Activated naive CD8-positive, alpha-beta T cell treated with anti-CD3 and anti-CD28 coated beads, Interleukin-2, amount 50 U/mL, for 16 hours (primary cell): ENCODE results near the gene TARS2.
A peak's percentile ranks its signal among the peaks of the same experiment; 100 is the strongest.

Source experiments
- DNase-seq: peaks from one replicate; pipeline ENCODE4 v3.0.0-alpha.2; 2020; ENCODE audit warnings: low read depth, low spot score

The TARS2 gene

DNA sequence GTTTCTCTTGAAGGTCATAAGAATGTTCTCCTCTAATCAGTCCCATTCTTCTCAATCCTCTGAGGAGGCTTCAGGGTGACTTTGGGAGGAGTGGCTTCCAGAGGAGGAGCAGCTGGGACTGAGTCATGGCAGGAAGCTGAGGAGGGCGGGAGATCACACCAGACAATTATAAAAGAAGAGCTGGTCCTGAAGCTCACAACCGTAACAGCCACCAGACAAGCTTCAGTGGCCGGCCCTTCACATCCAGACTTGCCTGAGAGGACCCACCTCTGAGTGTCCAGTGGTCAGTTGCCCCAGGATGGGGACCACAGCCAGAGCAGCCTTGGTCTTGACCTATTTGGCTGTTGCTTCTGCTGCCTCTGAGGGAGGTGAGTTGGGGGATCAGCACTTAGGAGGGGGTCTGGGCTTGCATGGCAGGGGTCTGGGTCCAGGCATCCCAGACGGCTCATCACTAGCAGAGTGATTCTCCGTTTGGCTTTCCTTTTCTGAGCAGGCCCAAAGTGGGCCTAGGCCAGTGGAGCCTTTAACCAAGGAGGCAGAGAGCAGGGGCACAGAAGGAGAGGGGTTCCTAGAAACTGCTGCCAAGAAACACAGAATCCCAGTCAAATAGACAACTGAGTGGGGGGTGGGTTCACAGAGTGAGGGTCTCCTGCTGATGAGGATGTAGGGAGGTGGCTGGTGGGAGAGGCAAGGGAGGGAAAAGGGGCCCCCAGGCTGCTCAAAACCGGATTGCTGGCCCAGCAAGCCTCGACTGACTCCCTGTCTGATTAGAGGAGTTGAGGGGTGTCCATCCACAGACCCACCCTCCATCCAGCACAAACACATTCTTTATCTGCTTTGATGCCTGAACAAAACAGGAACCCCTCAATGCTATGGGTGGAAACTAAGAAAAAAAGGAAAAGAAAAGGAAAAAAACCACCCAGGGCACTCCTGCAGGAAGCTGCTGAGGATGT, 21.0 kb downstream of the TARS2 start, which contains the start of gene ECM1:
Gene ECM1 (plus strand): TSS at position 198 of the 953 bp plus-strand sequence. CDS start 101 bp downstream, at position 299.
- DNase-seq: no peak

- no peak for DNase-seq
Measured at GRCh38 chr1:150508982-150509381, 21.8 kb downstream of the TARS2 start.

- DNase-seq: no peak
Measured at GRCh38 chr1:150511551-150511950, 24.3 kb downstream of the TARS2 start.

DNA sequence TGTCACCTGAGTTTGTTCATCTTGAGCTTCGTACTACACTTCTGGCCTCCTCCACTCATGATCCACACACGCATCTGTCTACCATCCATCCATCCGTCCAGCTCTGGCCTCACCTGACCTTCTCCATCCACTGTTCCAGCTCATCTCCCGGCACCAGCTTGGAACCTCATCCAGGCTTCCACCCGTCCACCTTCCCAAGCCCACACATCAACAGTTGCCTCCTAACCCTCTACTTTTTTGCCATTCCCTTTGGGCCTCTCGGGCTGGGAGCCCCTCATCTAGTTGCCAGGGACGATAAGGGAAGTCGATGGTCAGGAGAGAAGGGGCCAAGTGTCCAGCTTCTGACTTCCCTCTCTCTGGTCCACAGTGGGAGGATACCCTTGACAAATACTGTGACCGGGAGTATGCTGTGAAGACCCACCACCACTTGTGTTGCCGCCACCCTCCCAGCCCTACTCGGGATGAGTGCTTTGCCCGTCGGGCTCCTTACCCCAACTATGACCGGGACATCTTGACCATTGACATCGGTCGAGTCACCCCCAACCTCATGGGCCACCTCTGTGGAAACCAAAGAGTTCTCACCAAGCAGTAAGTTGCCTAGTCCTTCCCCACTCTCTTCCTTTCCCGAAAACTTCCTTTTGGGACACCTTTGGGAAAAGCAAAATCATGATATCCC, 24.9 kb downstream of the TARS2 start:
- no peak for DNase-seq

DNA sequence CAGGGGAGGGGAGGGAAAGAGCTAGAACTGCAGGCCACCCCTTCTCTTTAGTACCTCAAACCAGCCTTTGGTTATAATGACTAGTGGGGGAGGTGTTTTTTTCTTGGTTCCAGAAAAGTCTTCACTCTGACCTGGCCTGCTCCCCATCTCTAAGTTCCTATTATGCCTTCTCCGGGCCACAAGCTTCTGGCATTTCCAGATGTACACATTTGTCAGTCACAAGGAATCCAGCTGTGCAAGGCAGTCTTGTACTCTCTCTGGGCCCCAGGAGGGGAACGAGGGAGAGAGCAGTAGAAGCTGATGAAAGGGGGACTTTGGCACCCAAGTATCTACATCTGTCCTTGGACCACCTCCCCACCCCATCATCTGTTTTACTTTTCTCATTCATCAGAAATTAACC, 25.6 kb downstream of the TARS2 start:
- DNase-seq: no peak

DNA sequence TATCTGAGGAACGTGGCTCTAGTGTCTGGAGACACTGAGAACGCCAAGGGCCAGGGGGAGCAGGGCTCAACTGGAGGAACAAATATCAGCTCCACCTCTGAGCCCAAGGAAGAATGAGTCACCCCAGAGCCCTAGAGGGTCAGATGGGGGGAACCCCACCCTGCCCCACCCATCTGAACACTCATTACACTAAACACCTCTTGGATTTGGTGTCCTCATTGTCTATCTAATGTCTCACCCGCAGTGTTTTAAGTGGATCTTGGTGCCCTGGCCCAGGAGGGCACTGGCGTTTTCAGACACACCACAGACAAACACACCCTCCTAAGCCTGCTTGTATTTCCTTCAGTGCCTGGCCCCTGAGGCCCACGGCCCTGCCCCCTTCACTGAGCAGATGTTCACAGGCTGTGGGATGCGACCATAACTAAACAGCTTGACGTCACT, 26.2 kb downstream of the TARS2 start:
- DNase-seq: no peak

- DNase-seq: no peak
Measured at GRCh38 chr1:150514260-150514659, 27.0 kb downstream of the TARS2 start.

DNA sequence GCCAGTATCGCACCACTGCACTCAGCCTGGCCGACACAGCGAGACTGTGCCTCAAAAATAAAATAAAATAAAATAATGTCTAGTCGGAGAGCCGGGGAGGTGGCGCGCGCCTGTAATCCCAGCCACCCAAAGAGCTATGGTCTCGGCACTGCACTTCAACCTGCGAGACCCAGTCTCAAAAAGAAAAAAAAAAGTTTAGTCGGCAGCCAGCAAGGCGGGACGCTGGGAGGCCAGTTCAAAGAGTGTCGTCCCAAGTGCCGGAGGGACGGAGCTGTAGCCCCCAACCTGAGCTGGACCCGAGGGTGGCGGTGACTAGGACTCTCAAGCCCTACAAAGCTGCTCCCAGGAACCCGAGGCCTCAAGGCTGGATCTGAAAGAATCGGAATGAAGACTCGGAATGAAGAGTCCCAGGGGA, 27.7 kb downstream of the TARS2 start:
- DNase-seq: no peak

DNA sequence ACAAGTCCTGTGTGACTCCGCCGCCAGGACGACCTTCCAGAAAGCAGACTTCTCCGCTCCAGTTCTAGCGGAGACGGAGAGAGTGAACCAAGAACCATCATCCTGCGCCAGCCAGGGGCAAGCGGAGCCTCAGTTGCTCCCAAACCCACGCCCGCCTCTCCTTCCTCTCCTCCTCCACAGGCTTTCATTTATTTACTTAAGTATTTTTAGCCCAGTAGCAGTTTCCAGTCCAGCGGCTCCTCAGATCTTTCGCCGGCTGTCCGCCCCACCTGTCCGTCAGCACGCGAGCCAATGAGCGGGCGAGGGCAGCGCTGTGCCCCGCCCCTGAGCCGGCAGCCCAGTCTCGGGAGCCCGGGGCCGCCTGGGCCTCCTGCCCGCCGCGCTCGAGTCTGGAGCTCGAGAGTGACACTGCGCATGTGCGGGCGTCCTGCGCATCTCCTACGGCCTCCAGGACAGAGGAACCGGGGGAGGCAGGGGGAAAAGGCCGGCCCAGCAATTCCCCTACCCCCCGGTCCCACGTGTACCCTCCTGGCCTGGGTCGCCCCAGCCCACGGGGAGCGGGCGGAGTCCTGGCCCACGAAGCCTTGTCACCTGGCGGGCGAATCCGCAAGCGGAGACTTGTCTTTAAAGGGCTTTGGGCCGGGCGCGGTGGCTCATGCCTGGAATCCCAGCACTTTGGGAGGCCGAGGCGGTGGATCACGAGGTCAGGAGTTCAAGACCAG, 28.3 kb downstream of the TARS2 start, which contains the start of gene FALEC:
Gene FALEC (plus strand): TSS at position 425 of the 722 bp plus-strand sequence.
- DNase-seq: peak; percentile 66

DNA sequence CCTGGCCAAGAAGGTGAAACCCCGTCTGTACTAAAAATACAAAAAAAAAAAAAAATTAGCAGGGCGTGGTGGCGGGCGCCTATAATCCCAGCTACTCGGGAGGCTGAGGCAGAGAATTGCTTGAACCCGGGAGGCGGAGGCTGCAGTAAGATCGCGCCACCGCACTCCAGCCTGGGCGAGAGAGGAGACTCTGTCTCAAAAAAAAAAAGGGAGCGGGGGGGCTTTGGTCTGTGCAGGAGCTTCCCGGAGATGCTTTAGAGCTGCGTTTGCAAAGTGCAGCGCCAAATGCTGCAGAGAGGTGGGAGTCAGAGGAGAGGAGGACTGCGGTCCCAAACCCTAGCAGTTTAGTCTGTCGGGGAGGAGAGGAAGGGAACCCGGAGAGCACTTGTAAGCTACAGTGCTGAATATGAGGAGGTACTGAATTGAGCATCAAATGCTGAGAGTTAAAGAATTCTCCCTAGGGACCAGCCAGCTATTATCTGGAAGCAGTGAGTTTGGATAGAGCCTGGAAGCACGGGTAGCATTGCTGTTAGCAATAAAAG, 28.9 kb downstream of the TARS2 start:
- DNase-seq: no peak

DNA sequence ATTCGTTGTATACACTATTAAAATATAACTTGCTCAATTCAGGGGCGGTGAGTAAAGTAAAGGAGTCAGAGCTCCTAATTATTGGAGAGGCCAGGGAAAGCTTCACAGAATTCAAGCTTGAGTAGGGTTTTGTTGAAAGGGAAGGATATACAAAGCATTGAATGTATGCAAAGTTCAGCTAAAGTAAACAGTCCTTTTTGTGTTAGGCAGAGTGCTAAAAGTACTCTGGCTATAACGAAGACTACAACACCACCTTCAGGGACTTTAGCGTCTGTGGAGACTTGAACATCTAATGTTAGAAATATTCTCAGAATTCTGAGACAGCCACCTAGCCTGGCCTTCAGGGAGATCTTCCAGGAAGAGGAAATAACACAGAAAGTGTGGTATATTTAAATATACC, 29.4 kb downstream of the TARS2 start:
- no peak for DNase-seq

GRCh38 chr1:150521196-150521968, 34.2 kb downstream of the TARS2 start:
- no peak for DNase-seq

DNA sequence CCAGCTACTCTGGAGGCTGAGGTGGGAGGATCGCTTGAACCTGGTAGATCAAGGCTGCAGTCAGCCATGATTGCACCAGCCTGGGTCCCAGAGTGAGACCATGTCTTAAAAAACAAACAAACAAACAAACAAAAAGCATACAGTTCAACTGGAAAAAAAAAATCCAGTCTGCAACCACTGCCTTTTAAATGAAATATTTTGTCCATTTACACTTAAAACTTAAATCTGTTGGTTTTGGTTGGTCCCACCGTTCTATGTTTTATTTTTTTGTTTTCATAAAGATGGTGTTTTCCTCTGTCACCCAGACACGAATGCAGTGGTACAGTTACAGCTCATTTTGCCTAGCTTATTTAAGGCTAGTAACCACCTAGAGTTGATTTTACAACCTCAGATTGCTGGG, 38.1 kb downstream of the TARS2 start:
- no peak for DNase-seq

DNA sequence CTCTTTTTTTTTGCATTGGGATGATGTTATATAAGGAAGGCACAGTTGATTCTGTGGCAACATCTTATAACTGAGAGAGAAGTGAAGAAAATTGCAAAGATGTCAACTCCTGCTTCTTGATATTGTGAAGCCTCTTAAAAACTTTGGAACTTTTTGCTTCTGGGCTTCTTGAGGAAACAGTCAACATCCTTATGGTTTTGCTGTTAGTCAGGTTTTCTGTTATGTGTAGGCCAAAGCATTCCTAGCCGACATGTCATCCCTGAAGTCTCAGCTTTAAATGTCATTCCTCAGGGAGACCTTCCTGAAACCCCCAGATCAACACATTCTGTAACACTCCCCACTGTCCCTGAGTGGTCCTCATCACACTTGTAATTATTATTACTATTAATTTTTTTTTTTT, 41.0 kb downstream of the TARS2 start:
- no peak for DNase-seq

DNA sequence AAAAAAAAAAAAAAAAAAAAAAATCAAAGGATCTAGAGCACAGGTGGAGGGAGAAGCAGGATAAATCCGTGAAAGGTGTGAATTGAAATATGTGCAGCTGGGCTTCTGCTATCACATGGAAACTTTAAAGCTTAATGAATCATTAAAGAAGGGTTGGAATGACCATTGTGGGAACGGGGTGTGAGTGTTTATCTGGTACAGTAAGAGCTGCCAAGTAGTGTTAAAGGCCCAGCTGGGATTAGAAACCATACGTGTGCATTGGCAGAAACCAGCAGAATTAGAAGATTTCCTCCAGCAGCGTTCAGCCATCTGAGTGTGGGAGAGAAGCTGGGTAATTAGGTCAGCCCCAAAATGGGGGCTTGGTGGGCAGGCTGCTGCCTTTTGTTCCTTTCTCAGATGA, 41.8 kb downstream of the TARS2 start:
- DNase-seq: no peak

DNA sequence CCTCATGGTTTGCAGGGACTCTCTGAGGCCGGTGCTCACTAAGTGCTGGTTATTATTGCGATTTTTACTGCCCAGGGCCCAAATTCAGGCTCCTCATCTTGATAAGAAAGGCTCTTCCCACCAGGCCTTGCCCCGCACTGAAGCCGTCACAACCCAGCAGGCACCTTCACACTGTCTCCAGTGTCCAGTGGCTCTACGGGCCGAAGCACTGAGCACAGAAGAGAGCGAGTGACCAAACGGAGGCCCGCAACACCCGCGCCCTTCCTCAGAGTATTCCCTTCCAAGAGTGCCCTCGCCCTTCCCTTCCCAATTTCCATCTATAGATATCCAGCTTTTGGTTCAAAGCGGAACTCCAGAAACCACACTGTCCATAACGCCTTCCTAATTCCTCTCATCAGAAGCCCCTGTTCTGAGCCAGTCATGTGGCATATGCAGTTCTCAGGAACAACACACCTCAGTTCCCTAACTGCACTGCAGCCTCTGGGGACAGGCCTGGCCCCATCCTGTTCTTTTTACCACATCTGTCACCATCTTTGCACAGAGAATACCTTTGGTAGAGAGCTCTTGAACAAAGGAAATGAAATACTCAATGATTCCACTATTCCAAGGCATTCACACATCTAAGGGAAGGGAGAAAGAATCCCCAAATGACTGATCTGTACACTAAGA, 43.4 kb downstream of the TARS2 start:
- no peak for DNase-seq

DNA sequence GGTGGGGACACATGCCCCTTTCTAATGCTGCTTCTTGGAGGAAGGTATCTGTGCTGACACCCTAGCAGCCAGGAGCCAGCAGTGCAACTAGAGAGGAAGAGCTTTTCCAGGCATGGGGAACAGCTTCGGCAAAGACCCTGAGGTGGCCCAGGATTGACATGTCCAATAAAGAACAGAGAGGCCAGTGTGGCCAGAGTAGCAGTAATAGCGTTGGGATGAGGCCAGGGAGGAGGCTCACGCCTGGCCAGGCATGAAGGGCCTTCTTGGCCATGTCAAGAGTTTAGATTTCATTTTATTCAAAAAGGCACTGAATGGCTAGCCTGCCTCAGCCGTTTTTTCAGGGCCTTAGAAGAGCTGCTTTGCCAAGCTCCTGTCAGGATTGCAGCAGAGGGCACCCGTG, 45.6 kb downstream of the TARS2 start:
- DNase-seq: no peak

- no peak for DNase-seq
Measured at GRCh38 chr1:150534002-150534401, 46.8 kb downstream of the TARS2 start.

GRCh38 chr1:150535511-150536287, 48.5 kb downstream of the TARS2 start:
- DNase-seq: no peak
